Heart left ventricle (tissue), 16 donors: ENCODE measurements around the gene LIG1. TPM values are rescaled to one million over a fixed set of nuclear protein-coding genes. Genes with fewer than 3 reads are reported as not detected.

Experiments used
- ATAC-seq, 4 donors: fragments of 200-7000 bp; cut with Tn5 transposase; one replicate each; pipeline ENCODE4 v1.9.1; 2020 to 2022; ENCODE audit warnings: moderate library complexity in 4 of 4, mild to moderate bottlenecking in 3 of 4, moderate number of reproducible peaks in 1 of 4
- DNase-seq, 5 donors: peaks; one replicate each; pipeline ENCODE4 v3.0.0-alpha.2; 2020
- H3K27ac ChIP-seq, 12 donors: fragments of 200-600 bp; sonication (generic) in 4 of 12; one replicate each; pipeline versions ENCODE4 v1.5.0 to v1.8.0; 2016 to 2022; ENCODE audit warnings: mild to moderate bottlenecking in 2 of 12
- H3K27me3 ChIP-seq, 9 donors: fragments of 200-600 bp; sonication (generic) in 2 of 9; one replicate each; pipeline versions ENCODE4 v1.5.1 to v1.8.0; 2016 to 2022; ENCODE audit warnings: mild to moderate bottlenecking in 3 of 9
- H3K36me3 ChIP-seq, 9 donors: fragments of 200-600 bp; sonication (generic) in 2 of 9; one replicate each; pipeline versions ENCODE4 v1.5.0 to v1.8.0; 2018 to 2022; ENCODE audit warnings: mild to moderate bottlenecking in 2 of 9
- H3K4me1 ChIP-seq, 12 donors: fragments of 200-600 bp; sonication (generic) in 4 of 12; one replicate each; pipeline versions ENCODE4 v1.5.0 to v1.8.0; 2016 to 2022; ENCODE audit warnings: mild to moderate bottlenecking in 3 of 12
- H3K4me3 ChIP-seq, 12 donors: fragments of 200-600 bp; sonication (generic) in 4 of 12; one replicate each; pipeline versions ENCODE4 v1.5.0 to v1.8.0; 2017 to 2022; ENCODE audit warnings: mild to moderate bottlenecking in 9 of 12, moderate library complexity in 4 of 12
- H3K9me3 ChIP-seq, 12 donors: fragments of 200-600 bp; sonication (generic) in 4 of 12; one replicate each; pipeline versions ENCODE4 v1.5.0 to v1.8.0; 2016 to 2022; ENCODE audit warnings: mild to moderate bottlenecking in 1 of 12
- CTCF ChIP-seq, 12 donors: fragments of 200-600 bp; sonication (generic) in 4 of 12; IDR thresholded peaks; one replicate each; pipeline versions ENCODE4 v1.5.0 to v1.8.0; 2018 to 2022; ENCODE audit warnings: antibody characterized with exemption in 12 of 12, mild to moderate bottlenecking in 5 of 12
- POLR2A ChIP-seq, 2 donors: fragments of 450-650 bp; IDR thresholded peaks; one replicate each; pipeline ENCODE4 v1.6.1; 2017; ENCODE audit warnings: antibody characterized with exemption in 2 of 2, mild to moderate bottlenecking in 2 of 2, moderate library complexity in 2 of 2
- WGBS, 4 donors: extraction: QIAGEN DNeasy Blood & Tissue Kit in 2 of 4; methylation state at CpG; one replicate each; pipeline versions ENCODE4 v1.1.5 to v1.1.7; 2013 to 2018; 5-methylcytosine and 5-hydroxymethylcytosine counted together
- intact Hi-C, 10 donors: fragments of 100-400 bp; cut with DNase I; formaldehyde crosslinking; loops; one replicate each; pipeline versions ENCODE4 v1.11.1 to v1.14.2; 2022
- polyA plus RNA-seq, 2 donors: library from polyadenylated mRNA; stranded (reverse); fragments of 200-250 nt; gene quantifications; one replicate each; pipeline ENCODE4 v1.2.3, GENCODE V29; 2013
- total RNA-seq, 9 donors: library from RNA; depleted of rRNA in 2 of 9; stranded (reverse); fragments of >200 nt in 2 of 9; fragmentation: NEBNext Ultra II Directional in 3 of 9; extraction: Animal tissue kit (Norgen Biotek cat#: 25700) in 3 of 9; gene quantifications; one replicate each; pipeline versions ENCODE4 v1.1.0 to v1.2.4, GENCODE V29; 2016 to 2023
- donor health status: ischemic (EF 13 %, LVEDD 7.1; RV severe dilation, severe dysfunction).
- donor health status: healthy with polysubstance abuse.
- donor health status: DM: no; HTN: yes; CAD: no.
- donor health status: DM: no; HTN: no; CAD: no.
- donor health status: ischemic (EF 25% LVEDD 6.9; RV normal size, moderate dysfunction).
- donor health status: ischemic (EF 25% LVEDD 5.7; RV mildly dilated, moderate dysfunction).
- donor health status: healthy.
- donor health status: DM: yes; HTN: yes; CAD: no.
- donor health status: ischemic (EF 35%, LVEDD 5.7; RV mildly dilated, moderate dysfunction).
- donor health status: nonischemic (EF 11% LVEDD 7.7; RV severe dilation, severe dysfunction).
- donor health status: DM: yes; HTN: yes; CAD: no.
- donor health status: PGD.
- donor health status: ischemic (EF 29% LVEDD 5.4; RV normal size, mild dysfunction).
- donor health status: nonischemic (EF 23%, LVEDD 6.1; RV moderate dilation, normal function).

LIG1 gene
- total and polyA plus RNA-seq, 11 donors, result 2.1 to 16.5 (median 4.0) TPM

GRCh38 chr19:48149430-48149829, 20.7 kb downstream of the LIG1 start:
- peaks cover 0 to 44% (median 0%) of the 10 kb centered on the region in 9 donors for H3K36me3 ChIP-seq
- ATAC-seq, result no peak
- TF ChIP-seq CTCF (IDR thresholded peaks at IDR 0.05) (no peak), POLR2A (IDR thresholded peaks at IDR 0.05) (no peak)

GRCh38 chr19:48148576-48148975, 21.6 kb downstream of the LIG1 start:
- H3K4me3 ChIP-seq, result no peak overlapping the region
- H3K27ac ChIP-seq, result no peak overlapping the region
- WGBS, 4 donors, result 90 to 97% (median 94%) methylated on average over 9 of the region's 9 CpGs
- DNase-seq, result no peak
- intact Hi-C loops, result no loop called here
- ATAC-seq, result no peak
- H3K9me3 ChIP-seq, result no peaks in the 10 kb centered on the region
- H3K4me1 ChIP-seq, result no peaks in the 10 kb centered on the region
- peaks cover 0 to 48% (median 0%) of the 10 kb centered on the region in 9 donors for H3K36me3 ChIP-seq
- no peaks in the 10 kb centered on the region for H3K27me3 ChIP-seq
- TF ChIP-seq CTCF (IDR thresholded peaks at IDR 0.05) (no peak), POLR2A (IDR thresholded peaks at IDR 0.05) (no peak)

More at GRCh38 chr19:48149430-48149829, 20.7 kb downstream of the LIG1 start:
- H3K27ac ChIP-seq, result peak overlapping the region in 1 of 12 donors; percentile 26
- intact Hi-C loops, result no loop called here
- no peaks in the 10 kb centered on the region for H3K9me3 ChIP-seq
- H3K4me1 ChIP-seq, result no peaks in the 10 kb centered on the region
- 80 to 90% (median 85%) methylated on average over 6 of the region's 6 CpGs for WGBS, 4 donors
- H3K4me3 ChIP-seq, result no peak overlapping the region
- DNase-seq, result no peak
- no peaks in the 10 kb centered on the region for H3K27me3 ChIP-seq

GRCh38 chr19:48147597-48148175, 22.5 kb downstream of the LIG1 start:
- Histone ChIP-seq H3K27me3 (no peaks in the 10 kb centered on the region), H3K27ac (no peak overlapping the region), H3K9me3 (no peaks in the 10 kb centered on the region), H3K36me3 (peaks cover 0 to 54% (median 3%) of the 10 kb centered on the region in 9 donors), H3K4me1 (no peaks in the 10 kb centered on the region), H3K4me3 (no peak overlapping the region)
- ATAC-seq (no peak), DNase-seq (no peak)
- TF ChIP-seq POLR2A (IDR thresholded peaks at IDR 0.05) (no peak), CTCF (IDR thresholded peaks at IDR 0.05) (no peak)
- intact Hi-C loops, result no loop called here
- WGBS, 4 donors, result 84 to 94% (median 93%) methylated on average over 4 of the region's 4 CpGs

- Histone ChIP-seq H3K4me1 (no peaks in the 10 kb centered on the region), H3K27ac (no peak overlapping the region), H3K36me3 (peaks cover 0 to 16% (median 0%) of the 10 kb centered on the region in 9 donors), H3K27me3 (no peaks in the 10 kb centered on the region), H3K9me3 (no peaks in the 10 kb centered on the region), H3K4me3 (no peak overlapping the region)
- TF ChIP-seq CTCF (IDR thresholded peaks at IDR 0.05) (no peak), POLR2A (IDR thresholded peaks at IDR 0.05) (no peak)
- WGBS, 4 donors, result 78 to 92% (median 84%) methylated on average over 5 to 6 of the region's 6 CpGs
- intact Hi-C loops, result no loop called here
- no peak for ATAC-seq
- no peak for DNase-seq
Observed at GRCh38 chr19:48139053-48139452, 31.1 kb downstream of the LIG1 start.
